ENCODE data around the gene SPRR2D.
"Not testable (repeated sequence)": the region's sequence is repeated elsewhere in the genome, so short reads cannot be mapped to it uniquely, and the experiment has no call there.

SPRR2D gene

GRCh38 chr1:153040950-153041631 is at the start of gene SPRR2D:
Gene SPRR2D (minus strand): TSS chr1:153041120. CDS start chr1:153040346, 774 bp downstream.
- no peak for DNase-seq

- DNase-seq = no peak
Observed at GRCh38 chr1:153087652-153088051, 46.7 kb upstream of the SPRR2D start.

- no peak for DNase-seq
Observed at GRCh38 chr1:153081736-153082135, 40.8 kb upstream of the SPRR2D start.

- no peak for DNase-seq
Observed at GRCh38 chr1:153072806-153073726, 32.1 kb upstream of the SPRR2D start.

- no peak for DNase-seq
Observed at GRCh38 chr1:153071511-153071910, 30.6 kb upstream of the SPRR2D start, which contains the start of gene SPRR2B. Gene SPRR2B (minus strand): TSS chr1:153071611. CDS start chr1:153070839, 772 bp downstream.

- no peak for DNase-seq
Observed at GRCh38 chr1:153070243-153070642, 29.3 kb upstream of the SPRR2D start.

GRCh38 chr1:153058826-153059784 is 18.2 kb upstream of the SPRR2D start:
- no peak for DNase-seq

- DNase-seq = no peak
Observed at GRCh38 chr1:153058154-153058553, 17.2 kb upstream of the SPRR2D start.

GRCh38 chr1:153057375-153057774 is 16.5 kb upstream of the SPRR2D start, which contains the start of gene SPRR2A:
Gene SPRR2A (minus strand): TSS chr1:153057512. CDS start chr1:153056735, 777 bp downstream.
- no peak for DNase-seq

- not testable (repeated sequence) for DNase-seq
Observed at GRCh38 chr1:153056111-153056510, 15.2 kb upstream of the SPRR2D start.

GRCh38 chr1:153049211-153049610 is 8.3 kb upstream of the SPRR2D start:
- DNase-seq = no peak

GRCh38 chr1:153035211-153035610 is 5.7 kb downstream of the SPRR2D start:
- DNase-seq = no peak

- DNase-seq = no peak
Observed at GRCh38 chr1:153032677-153033308, 8.1 kb downstream of the SPRR2D start.

GRCh38 chr1:153032073-153032472 is 8.8 kb downstream of the SPRR2D start:
- DNase-seq = no peak

GRCh38 chr1:153030895-153031294 is 10.0 kb downstream of the SPRR2D start, which contains the start of gene SPRR1B:
Gene SPRR1B (plus strand): TSS chr1:153031203. CDS start chr1:153032346, 1,143 bp downstream.
- DNase-seq = no peak

- DNase-seq = no peak
Observed at GRCh38 chr1:153028766-153029165, 12.2 kb downstream of the SPRR2D start.

- no peak for DNase-seq
Observed at GRCh38 chr1:153025797-153026196, 15.1 kb downstream of the SPRR2D start.

- DNase-seq = no peak
Observed at GRCh38 chr1:153024413-153024812, 16.5 kb downstream of the SPRR2D start.

- DNase-seq = no peak
Observed at GRCh38 chr1:153023109-153023508, 17.8 kb downstream of the SPRR2D start.

GRCh38 chr1:153022340-153022739 is 18.6 kb downstream of the SPRR2D start:
- DNase-seq = not testable (repeated sequence)

- DNase-seq = not testable (repeated sequence)
Observed at GRCh38 chr1:153021829-153022228, 19.1 kb downstream of the SPRR2D start.

GRCh38 chr1:153011235-153011758 is 29.6 kb downstream of the SPRR2D start:
- DNase-seq = not testable (repeated sequence)

All from inflammatory macrophage treated with lipopolysaccharide for 1 hour (primary cell).